ENCODE data around the gene FAM168A. TPM values are rescaled to one million over a fixed set of nuclear protein-coding genes. Genes with fewer than 3 reads are reported as not detected.

Gene FAM168A
- total RNA-seq, 1 donor from 2014 or later, result 21.4 TPM

DNA sequence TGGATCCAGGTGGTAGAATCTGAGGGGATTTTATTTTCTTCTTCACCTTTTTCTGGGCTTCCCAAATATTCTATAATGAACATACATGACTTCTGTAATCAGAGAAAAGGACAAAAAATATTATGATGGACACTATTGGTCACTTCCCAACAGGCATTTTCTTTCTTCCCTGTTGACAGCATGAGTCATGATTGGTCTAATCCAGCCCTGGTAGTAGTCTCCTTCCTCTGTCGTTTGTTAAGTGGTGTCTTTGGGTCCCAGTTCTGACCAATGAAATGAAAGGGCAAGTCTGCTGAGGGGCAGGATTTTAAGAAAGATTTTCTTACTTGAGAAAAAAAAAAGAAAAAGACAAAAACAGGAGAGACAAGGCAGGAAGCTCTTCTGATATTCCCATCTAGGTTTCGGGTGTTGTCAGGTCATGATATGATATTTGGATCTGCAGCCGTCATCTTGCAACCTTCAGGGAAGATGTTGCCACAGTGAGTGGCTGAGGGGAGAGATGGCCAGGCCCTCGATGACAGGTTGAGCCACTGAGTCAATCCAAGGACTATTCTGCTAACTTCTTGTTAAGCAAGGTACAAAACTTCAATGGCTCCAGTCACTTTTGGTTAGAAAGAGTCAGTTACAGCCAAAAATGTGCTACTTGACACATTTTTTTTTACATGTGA is 25.1 kb upstream of the FAM168A start:
- Histone ChIP-seq H3K27ac (no peak overlapping the region), H3K4me1 (no peaks in the 10 kb centered on the region), H3K4me3 (no peak overlapping the region), H3K27me3 (no peaks in the 10 kb centered on the region), H3K36me3 (no peaks in the 10 kb centered on the region), H3K9me3 (no peaks in the 10 kb centered on the region)
- no peak for DNase-seq (ENCODE audit: extremely low spot score in 2 of 2)
- TF ChIP-seq POLR2AphosphoS5 (IDR thresholded peaks at IDR 0.05; ENCODE audit: insufficient read depth in 1 of 2, low read depth in 1 of 2), result no peak
- no peak for TF ChIP-seq POLR2A (IDR thresholded peaks at IDR 0.05)
- no peak for TF ChIP-seq CTCF (IDR thresholded peaks at IDR 0.05)
- intact Hi-C loops (cut with DNase I), result no loop called here

DNA sequence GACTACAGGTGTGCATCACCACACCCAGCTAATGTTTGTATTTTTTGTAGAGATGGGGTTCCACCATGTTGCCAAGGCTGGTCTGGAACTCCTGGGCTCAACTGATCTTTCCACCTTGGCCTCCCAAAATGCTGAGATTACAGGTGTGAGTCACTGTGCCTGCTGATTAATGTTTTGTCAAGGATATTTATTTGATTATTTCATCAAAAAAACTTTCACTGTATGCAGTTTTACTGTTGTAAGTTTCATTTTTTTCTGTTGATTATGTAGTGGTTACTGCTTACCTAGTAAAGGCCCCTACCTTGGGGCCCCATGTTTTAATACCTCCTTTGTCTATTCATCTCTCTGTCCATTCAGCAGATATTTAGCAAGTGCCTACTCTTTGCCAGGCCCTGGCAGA is 16.7 kb upstream of the FAM168A start:
- Histone ChIP-seq H3K36me3 (no peaks in the 10 kb centered on the region), H3K27me3 (no peaks in the 10 kb centered on the region), H3K9me3 (no peaks in the 10 kb centered on the region), H3K4me1 (no peaks in the 10 kb centered on the region), H3K4me3 (no peak overlapping the region), H3K27ac (no peak overlapping the region)
- TF ChIP-seq POLR2A (IDR thresholded peaks at IDR 0.05) (no peak), CTCF (IDR thresholded peaks at IDR 0.05) (no peak), POLR2AphosphoS5 (IDR thresholded peaks at IDR 0.05; ENCODE audit: insufficient read depth in 1 of 2, low read depth in 1 of 2) (no peak)
- intact Hi-C loops (cut with DNase I), result no loop called here
- DNase-seq (ENCODE audit: extremely low spot score in 2 of 2), result no peak

GRCh38 chr11:73612601-73613140 is 14.8 kb upstream of the FAM168A start:
- no peaks in the 10 kb centered on the region for H3K36me3 ChIP-seq
- no peak overlapping the region for H3K4me3 ChIP-seq
- DNase-seq (ENCODE audit: extremely low spot score in 2 of 2), result no peak
- intact Hi-C loops (cut with DNase I), result no loop called here
- H3K4me1 ChIP-seq, result no peaks in the 10 kb centered on the region
- TF ChIP-seq CTCF (IDR thresholded peaks at IDR 0.05), result no peak
- no peak for TF ChIP-seq POLR2AphosphoS5 (IDR thresholded peaks at IDR 0.05; ENCODE audit: insufficient read depth in 1 of 2, low read depth in 1 of 2)
- TF ChIP-seq POLR2A (IDR thresholded peaks at IDR 0.05), result no peak
- no peaks in the 10 kb centered on the region for H3K27me3 ChIP-seq
- no peaks in the 10 kb centered on the region for H3K9me3 ChIP-seq
- no peak overlapping the region for H3K27ac ChIP-seq

- TF ChIP-seq CTCF (IDR thresholded peaks at IDR 0.05) (peak in 1 of 3 experiments; percentile 8), POLR2A (IDR thresholded peaks at IDR 0.05) (no peak)
- H3K9me3 ChIP-seq, result no peaks in the 10 kb centered on the region
- peaks cover 32% of the 10 kb centered on the region for H3K4me1 ChIP-seq
- H3K36me3 ChIP-seq, result no peaks in the 10 kb centered on the region
- H3K27me3 ChIP-seq, result no peaks in the 10 kb centered on the region
- DNase-seq (ENCODE audit: extremely low spot score in 2 of 2), result no peak
- H3K4me3 ChIP-seq, result peak overlapping the region; percentile 82 to 97
- intact Hi-C loops (cut with DNase I), result loop anchor here (10.0 kb wide), 1 partner anchor 1134 kb away; no protein-coding TSS in a partner anchor
- H3K27ac ChIP-seq, result peak overlapping the region; percentile 86
Measured at GRCh38 chr11:73598719-73599379, 937 bp upstream of the FAM168A start.
